Large intestine (tissue), 3 donors: ENCODE data around the gene KAT5. TPM values are rescaled to one million over a fixed set of nuclear protein-coding genes. Genes with fewer than 3 reads are reported as not detected.
"Not testable (repeated sequence)": the region's sequence is repeated elsewhere in the genome, so short reads cannot be mapped to it uniquely, and the experiment has no call there.

Experiments
- DNase-seq, 2 donors: peaks; one replicate each; pipeline versions ENCODE4 v3.0.0 to v3.0.0-alpha.2; 2013
- H3K27ac ChIP-seq: one replicate; pipeline ENCODE4 v1.5.1; 2013; ENCODE audit warnings: low read length
- H3K27me3 ChIP-seq: 2 replicates; pipeline ENCODE4 v1.6.1; 2013; ENCODE audit warnings: low read length; ENCODE audit not compliant: control insufficient read depth, insufficient read depth
- H3K36me3 ChIP-seq: 2 replicates; pipeline ENCODE4 v1.6.1; 2013; ENCODE audit warnings: low read length; ENCODE audit not compliant: control insufficient read depth, insufficient read depth
- H3K4me1 ChIP-seq: one replicate; pipeline ENCODE4 v1.6.1; 2013; ENCODE audit warnings: low read length; ENCODE audit not compliant: control insufficient read depth, insufficient read depth
- H3K4me3 ChIP-seq: one replicate; pipeline ENCODE4 v1.5.1; 2013; ENCODE audit warnings: low read length
- H3K9me3 ChIP-seq: one replicate; pipeline ENCODE4 v1.6.1; 2013; ENCODE audit warnings: mild to moderate bottlenecking, low read depth, low read length, moderate library complexity; ENCODE audit not compliant: control insufficient read depth
- WGBS: methylation state at CpG from one replicate; pipeline ENCODE4 v1.1.5; 2013; ENCODE audit warnings: low lambda C conversion rate; ENCODE audit not compliant: insufficient coverage; 5-methylcytosine and 5-hydroxymethylcytosine counted together
- polyA plus RNA-seq: library from polyadenylated mRNA; unstranded; fragments of 120-200 nt; gene quantifications from one replicate; pipeline ENCODE4 v1.2.1, GENCODE V29; 2013

The KAT5 gene
- polyA plus RNA-seq, 1 donor = 57.8 TPM

DNA sequence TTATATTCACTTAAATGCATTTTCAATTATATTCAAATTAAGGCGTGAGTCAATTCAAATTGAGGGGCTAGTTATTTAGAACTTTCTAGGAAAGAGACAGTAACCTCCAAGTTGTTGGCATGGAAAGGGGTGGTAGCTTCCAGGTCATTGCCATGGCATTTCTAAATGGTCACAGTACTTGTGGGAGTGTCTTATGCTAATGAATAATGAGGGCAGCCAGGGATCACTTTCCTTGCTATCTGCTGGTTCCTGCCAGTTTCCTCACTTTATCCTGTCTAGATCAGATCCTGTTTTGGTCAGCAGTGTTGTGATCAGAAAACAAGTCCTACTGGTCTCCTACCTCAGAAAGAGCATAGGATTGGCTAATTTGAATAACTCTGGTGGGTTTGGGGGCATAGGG lies 30.3 kb downstream of the KAT5 start:
- Histone ChIP-seq H3K9me3 (no peaks in the 10 kb centered on the region), H3K4me1 (no peaks in the 10 kb centered on the region), H3K27me3 (peaks cover 5% of the 10 kb centered on the region), H3K27ac (no peak overlapping the region), H3K4me3 (no peak overlapping the region), H3K36me3 (no peaks in the 10 kb centered on the region)
- 100% methylated on average over 1 of the region's 1 CpG for WGBS
- DNase-seq = no peak

DNA sequence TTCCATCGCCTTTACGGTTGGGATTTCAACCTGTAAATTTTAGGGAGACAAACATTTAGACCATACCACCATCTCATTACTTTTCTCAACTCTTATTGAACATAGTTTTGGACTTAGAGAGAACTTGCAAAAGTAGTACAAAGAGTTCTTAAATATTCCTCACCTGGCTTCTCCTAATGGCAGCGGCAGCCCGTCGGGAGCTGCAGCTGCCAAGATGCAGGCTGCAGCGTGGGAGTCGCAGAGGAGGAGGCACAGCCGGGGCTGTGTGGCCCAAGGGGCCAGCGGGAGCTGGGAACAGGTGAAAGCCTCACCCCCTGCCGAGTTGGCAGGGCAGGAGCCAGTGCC lies 31.6 kb downstream of the KAT5 start:
- H3K4me1 ChIP-seq = no peaks in the 10 kb centered on the region
- H3K27ac ChIP-seq = no peak overlapping the region
- no peak overlapping the region for H3K4me3 ChIP-seq
- H3K36me3 ChIP-seq = no peaks in the 10 kb centered on the region
- peaks cover 4% of the 10 kb centered on the region for H3K27me3 ChIP-seq
- DNase-seq = no peak
- WGBS = no CpG with 5 or more reads among the region's 10 CpGs
- no peaks in the 10 kb centered on the region for H3K9me3 ChIP-seq

DNA sequence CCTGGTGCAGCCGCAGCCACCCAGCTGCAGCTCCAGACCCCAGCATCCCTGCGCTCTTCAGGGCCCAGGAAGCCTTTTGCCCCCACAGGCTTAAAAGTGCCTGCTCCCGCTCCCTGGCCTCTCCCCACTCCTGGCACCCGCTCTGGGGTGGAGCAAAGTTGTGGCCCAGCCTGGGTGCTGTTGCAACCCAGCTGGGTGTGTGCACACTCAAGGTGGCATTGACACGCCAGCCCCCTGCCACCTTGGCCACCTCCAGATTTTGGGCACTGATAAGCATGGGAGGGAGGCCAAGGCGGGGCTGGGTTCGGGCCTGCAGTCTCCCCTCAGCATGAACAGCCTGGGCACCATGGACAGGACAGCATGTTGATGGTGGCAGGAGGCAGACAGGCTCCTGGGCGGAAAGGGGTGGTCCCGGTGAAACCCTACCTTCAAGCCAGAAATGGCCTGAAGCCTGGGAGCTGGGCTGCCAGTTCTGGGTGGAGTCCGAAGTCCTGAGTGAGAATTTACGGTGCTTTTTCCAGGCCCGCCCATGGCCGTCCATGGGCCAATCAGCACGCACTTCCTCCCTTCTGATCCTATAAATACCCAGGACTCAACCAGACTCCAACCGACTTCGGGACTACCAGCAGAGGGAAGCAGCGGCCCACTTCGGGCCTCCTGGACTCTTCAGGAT lies 32.1 kb downstream of the KAT5 start:
- H3K9me3 ChIP-seq = no peaks in the 10 kb centered on the region
- H3K36me3 ChIP-seq = no peaks in the 10 kb centered on the region
- H3K27me3 ChIP-seq = peaks cover 4% of the 10 kb centered on the region
- peak; percentile 17 for DNase-seq
- WGBS = no CpG with 5 or more reads among the region's 18 CpGs
- no peak overlapping the region for H3K4me3 ChIP-seq
- no peak overlapping the region for H3K27ac ChIP-seq
- H3K4me1 ChIP-seq = no peaks in the 10 kb centered on the region

DNA sequence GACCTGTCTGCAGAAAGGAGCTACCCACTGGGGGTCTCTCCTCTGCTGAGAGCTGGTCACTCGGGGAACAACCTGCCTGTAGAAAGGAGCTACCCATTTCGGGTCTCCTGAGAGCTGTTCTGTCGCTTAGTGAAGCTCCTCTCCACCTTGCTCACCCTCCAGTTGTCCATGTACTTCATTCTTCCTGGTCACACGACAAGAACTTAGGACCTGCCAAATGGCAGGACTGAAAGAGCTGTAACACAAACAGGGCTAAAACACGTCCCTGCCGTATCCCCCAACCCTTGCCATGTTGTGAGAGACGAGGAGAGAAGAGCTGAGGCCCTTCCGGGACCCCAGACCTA lies 32.6 kb downstream of the KAT5 start:
- WGBS = no CpG with 5 or more reads among the region's 8 CpGs
- Histone ChIP-seq H3K4me1 (no peaks in the 10 kb centered on the region), H3K27me3 (peaks cover 9% of the 10 kb centered on the region), H3K36me3 (no peaks in the 10 kb centered on the region), H3K27ac (no peak overlapping the region), H3K9me3 (no peaks in the 10 kb centered on the region), H3K4me3 (no peak overlapping the region)
- DNase-seq = no peak

DNA sequence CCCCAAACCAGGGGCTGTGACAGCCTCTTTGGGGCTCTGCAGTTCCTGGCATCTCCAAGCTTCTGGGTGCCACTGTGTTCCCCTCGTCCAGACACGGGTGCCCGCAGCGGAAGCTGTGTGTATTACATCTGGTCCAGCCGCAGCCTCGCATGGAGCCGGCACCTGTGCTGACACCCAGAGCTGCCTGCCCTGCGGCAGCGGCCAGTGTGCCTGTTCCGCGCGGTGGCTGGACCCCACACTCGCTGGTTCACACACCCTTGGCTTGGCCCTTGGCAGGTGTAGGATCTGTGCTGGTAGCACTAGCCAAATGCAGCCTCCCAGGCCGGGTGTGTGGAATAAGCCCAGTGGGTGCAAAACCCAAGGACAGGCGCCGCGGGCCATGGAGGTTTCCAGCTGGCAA lies 33.0 kb downstream of the KAT5 start:
- Histone ChIP-seq H3K4me3 (no peak overlapping the region), H3K27me3 (peaks cover 9% of the 10 kb centered on the region), H3K9me3 (no peaks in the 10 kb centered on the region), H3K27ac (no peak overlapping the region), H3K36me3 (no peaks in the 10 kb centered on the region), H3K4me1 (no peaks in the 10 kb centered on the region)
- DNase-seq = no peak
- no CpG with 5 or more reads among the region's 17 CpGs for WGBS

DNA sequence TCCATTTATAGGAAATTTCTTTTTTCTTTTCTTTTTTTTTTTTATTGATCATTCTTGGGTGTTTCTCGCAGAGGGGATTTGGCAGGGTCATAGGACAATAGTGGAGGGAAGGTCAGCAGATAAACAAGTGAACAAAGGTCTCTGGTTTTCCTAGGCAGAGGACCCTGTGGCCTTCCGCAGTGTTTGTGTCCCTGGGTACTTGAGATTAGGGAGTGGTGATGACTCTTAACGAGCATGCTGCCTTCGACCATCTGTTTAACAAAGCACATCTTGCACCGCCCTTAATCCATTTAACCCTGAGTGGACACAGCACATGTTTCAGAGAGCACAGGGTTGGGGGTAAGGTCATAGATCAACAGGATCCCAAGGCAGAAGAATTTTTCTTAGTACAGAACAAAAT lies 50.1 kb downstream of the KAT5 start:
- WGBS = no CpG with 5 or more reads among the region's 5 CpGs
- H3K27me3 ChIP-seq, DNase-seq, H3K4me3 ChIP-seq, H3K36me3 ChIP-seq, H3K9me3 ChIP-seq, H3K27ac ChIP-seq: not testable (repeated sequence)
- peaks cover 12% of the 10 kb centered on the region for H3K4me1 ChIP-seq

GRCh38 chr11:65762816-65763215 lies 50.8 kb downstream of the KAT5 start:
- not testable (repeated sequence) for H3K36me3 ChIP-seq, H3K9me3 ChIP-seq, H3K4me3 ChIP-seq, DNase-seq, H3K27ac ChIP-seq, H3K27me3 ChIP-seq
- H3K4me1 ChIP-seq = peaks cover 12% of the 10 kb centered on the region
- no CpG with 5 or more reads among the region's 29 CpGs for WGBS

GRCh38 chr11:65764434-65764833 lies 52.4 kb downstream of the KAT5 start:
- WGBS = no CpG with 5 or more reads among the region's 5 CpGs
- Histone ChIP-seq H3K27me3 (no peaks in the 10 kb centered on the region), H3K9me3 (peaks cover 2% of the 10 kb centered on the region), H3K4me1 (peaks cover 12% of the 10 kb centered on the region), H3K36me3 (no peaks in the 10 kb centered on the region), H3K27ac (peak overlapping the region; percentile 10), H3K4me3 (no peak overlapping the region)
- DNase-seq = peak; percentile 36 to 66

GRCh38 chr11:65766535-65766934 lies 54.5 kb downstream of the KAT5 start:
- Histone ChIP-seq H3K4me1 (peaks cover 12% of the 10 kb centered on the region), H3K4me3 (no peak overlapping the region), H3K27ac (no peak overlapping the region), H3K9me3 (peaks cover 2% of the 10 kb centered on the region), H3K36me3 (no peaks in the 10 kb centered on the region), H3K27me3 (no peaks in the 10 kb centered on the region)
- WGBS = 60% methylated on average over 1 of the region's 7 CpGs
- DNase-seq = no peak

- Histone ChIP-seq H3K27me3 (no peaks in the 10 kb centered on the region), H3K9me3 (peaks cover 2% of the 10 kb centered on the region), H3K36me3 (no peaks in the 10 kb centered on the region), H3K4me1 (peaks cover 12% of the 10 kb centered on the region), H3K4me3 (no peak overlapping the region), H3K27ac (no peak overlapping the region)
- WGBS = 88% methylated on average over 4 of the region's 10 CpGs
- no peak for DNase-seq
Measured at GRCh38 chr11:65767406-65767805, 55.4 kb downstream of the KAT5 start.

- H3K4me1 ChIP-seq = peaks cover 12% of the 10 kb centered on the region
- H3K4me3 ChIP-seq, H3K9me3 ChIP-seq, DNase-seq, H3K36me3 ChIP-seq, H3K27me3 ChIP-seq, H3K27ac ChIP-seq: not testable (repeated sequence)
- no CpG with 5 or more reads among the region's 5 CpGs for WGBS
Measured at GRCh38 chr11:65767806-65768205, 55.8 kb downstream of the KAT5 start.
